ENCODE results near the gene TESPA1. TPM values are rescaled to one million over a fixed set of nuclear protein-coding genes. Genes with fewer than 3 reads are reported as not detected.
A peak's percentile ranks its signal among the peaks of the same experiment; 100 is the strongest.
"Not testable (repeated sequence)": the region's sequence is repeated elsewhere in the genome, so short reads cannot be mapped to it uniquely, and the experiment has no call there.

The TESPA1 gene
- total and polyA plus RNA-seq, 9 of the 15 experiments (the other 6 are each of a cell fraction or from before 2014, with no cell fraction given): 0.72 to 7.1 (median 2.4) TPM

DNA sequence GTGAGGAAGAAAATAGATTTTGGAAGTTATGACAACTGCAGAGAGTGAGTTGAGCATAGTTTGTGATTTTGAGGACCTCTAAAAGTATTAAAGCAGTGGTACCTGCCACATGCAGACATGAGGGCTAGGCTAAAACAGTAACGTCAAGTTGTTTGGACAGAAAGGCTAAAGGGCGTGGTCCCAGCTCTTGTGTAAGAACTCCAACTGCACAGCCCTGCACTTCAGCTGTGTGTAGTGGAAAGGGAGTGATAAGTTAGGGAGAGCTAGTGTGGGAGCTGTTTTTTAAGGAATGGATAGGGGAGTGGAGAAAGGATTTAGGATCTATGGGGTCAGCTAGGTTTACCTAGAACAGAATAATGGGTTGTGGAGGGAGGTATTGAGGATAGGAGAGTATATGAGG, 39.5 kb downstream of the TESPA1 start:
- Histone ChIP-seq H4K20me1 (replicated peaks; ENCODE audit: control insufficient read depth, insufficient read depth, low read length) (no peaks in the 10 kb centered on the region), H3K36me3 (ENCODE audit: control insufficient read depth, insufficient read depth, low read length) (no peaks in the 10 kb centered on the region), H3K4me1 (replicated peaks in 1 of 2; ENCODE audit: control insufficient read depth in 2 of 2, insufficient read depth in 2 of 2, low read length in 2 of 2) (no peaks in the 10 kb centered on the region; a peak in 1 of 5 replicates), H3K9me1 (ENCODE audit: control insufficient read depth, insufficient read depth, low read length) (no peaks in the 10 kb centered on the region), H3K9ac (ENCODE audit: insufficient read depth in 1 of 2, low read depth in 2 of 2, low read length in 2 of 2) (no peak overlapping the region), H3K79me2 (ENCODE audit: control insufficient read depth, insufficient read depth, low read length) (no peaks in the 10 kb centered on the region), H2AFZ (ENCODE audit: low read depth, low read length) (no peak overlapping the region), H3K4me2 (ENCODE audit: insufficient read depth, low read length) (no peak overlapping the region), H3K9me3 (replicated peaks; ENCODE audit: control insufficient read depth, insufficient read depth, low read depth, low read length) (no peaks in the 10 kb centered on the region), H3K27ac (ENCODE audit: extremely low read depth, low read depth, low read length) (no peak overlapping the region), H3K27me3 (ENCODE audit: control insufficient read depth in 2 of 2, insufficient read depth in 2 of 2, low read length in 2 of 2) (no peaks in the 10 kb centered on the region; a peak in 1 of 5 replicates), H3K4me3 (no peak overlapping the region)
- CTCF ChIA-PET (ENCODE audit: low intra/inter-chr PET ratio): no interaction called here
- in situ Hi-C loops (cut with MboI): no loop called here
- no peak for FAIRE-seq
- TF ChIP-seq FOXJ2 (tag; IDR thresholded peaks at IDR 0.05) (no peak), ZNF699 (CRISPR knock-in tag; IDR thresholded peaks at IDR 0.05; ENCODE audit: insufficient replicate concordance) (no peak), CBX1 (IDR thresholded peaks at IDR 0.05; ENCODE audit: low read depth) (no peak), SRSF1 (IDR thresholded peaks at IDR 0.05; ENCODE audit: low read depth, low read length) (no peak)
- POLR2A ChIA-PET: no interaction called here
- DNase-seq (ENCODE audit: extremely low read depth in 1 of 4, low spot score in 3 of 4): no peak
- intact Hi-C loops (cut with micrococcal nuclease): no loop called here
- no TSS peak for BruUV-seq (replicated peaks)
- WGBS (ENCODE audit: insufficient coverage, low coverage, missing lambda C conversion rate): 0% methylated on average over 2 of the region's 2 CpGs
- no peak for ATAC-seq

DNA sequence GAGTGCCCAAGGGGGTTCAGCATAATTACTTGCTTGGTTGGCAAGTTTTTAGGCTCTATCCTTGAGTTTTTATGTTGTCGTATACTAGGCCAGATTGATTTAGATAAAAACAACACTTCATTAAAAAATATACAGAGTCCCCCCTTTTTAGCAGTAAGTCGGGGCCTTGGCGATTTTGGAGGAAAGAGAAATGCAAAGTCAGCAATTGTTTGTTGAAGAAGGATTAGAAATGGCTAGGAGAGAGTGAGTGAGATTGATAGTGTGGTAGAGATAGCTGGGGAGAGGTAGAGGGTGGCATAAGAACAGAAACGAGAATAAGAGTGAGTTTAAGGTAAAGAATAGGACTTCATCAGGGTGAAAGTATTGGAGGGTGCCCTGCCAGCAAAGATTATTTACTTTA, 41.3 kb downstream of the TESPA1 start:
- H3K9me3 ChIP-seq (replicated peaks; ENCODE audit: control insufficient read depth, insufficient read depth, low read depth, low read length); H3K9ac ChIP-seq (ENCODE audit: insufficient read depth in 1 of 2, low read depth in 2 of 2, low read length in 2 of 2); H3K4me1 ChIP-seq (replicated peaks in 1 of 2; ENCODE audit: control insufficient read depth in 2 of 2, insufficient read depth in 2 of 2, low read length in 2 of 2); in situ Hi-C loops (cut with MboI); POLR2A ChIA-PET; ATAC-seq; CTCF ChIA-PET (ENCODE audit: low intra/inter-chr PET ratio); H3K79me2 ChIP-seq (ENCODE audit: control insufficient read depth, insufficient read depth, low read length); FAIRE-seq; H2AFZ ChIP-seq (ENCODE audit: low read depth, low read length); H3K4me2 ChIP-seq (ENCODE audit: insufficient read depth, low read length); DNase-seq (ENCODE audit: extremely low read depth in 1 of 4, low spot score in 3 of 4); BruUV-seq (replicated peaks); H4K20me1 ChIP-seq (replicated peaks; ENCODE audit: control insufficient read depth, insufficient read depth, low read length); H3K4me3 ChIP-seq; H3K9me1 ChIP-seq (ENCODE audit: control insufficient read depth, insufficient read depth, low read length); H3K27ac ChIP-seq (ENCODE audit: extremely low read depth, low read depth, low read length); intact Hi-C loops (cut with micrococcal nuclease); H3K27me3 ChIP-seq (ENCODE audit: control insufficient read depth in 2 of 2, insufficient read depth in 2 of 2, low read length in 2 of 2); H3K36me3 ChIP-seq (ENCODE audit: control insufficient read depth, insufficient read depth, low read length): not testable (repeated sequence)
- 5% methylated on average over 4 of the region's 4 CpGs for WGBS (ENCODE audit: insufficient coverage, low coverage, missing lambda C conversion rate)
- TF ChIP-seq C11orf30 (IDR thresholded peaks at IDR 0.05; ENCODE audit: low read depth) (peak; percentile 88), MAFG (tag; conservative IDR thresholded peaks at IDR 0.05) (peak; percentile 87), MAFF (IDR thresholded peaks at IDR 0.05; ENCODE audit: low read length) (peak; percentile 82), MAFK (IDR thresholded peaks at IDR 0.05; ENCODE audit: low read length) (peak; percentile 84), ZNF316 (IDR thresholded peaks at IDR 0.05) (peak; percentile 92)
